Activated CD8-positive, alpha-beta memory T cell treated with anti-CD3 and anti-CD28 coated beads, Interleukin-2, amount 10 ng/mL, durations not matched to agents 7 days and 5 days (primary cell): ENCODE results near the gene CBLN3. TPM values are rescaled to one million over a fixed set of nuclear protein-coding genes. Genes with fewer than 3 reads are reported as not detected.
A peak's percentile ranks its signal among the peaks of the same experiment; 100 is the strongest.
"Not testable (repeated sequence)": the region's sequence is repeated elsewhere in the genome, so short reads cannot be mapped to it uniquely, and the experiment has no call there.

Experiments
- ATAC-seq: fragments of 150-1000 bp; cut with Tn5 transposase; one replicate; pipeline ENCODE4 v1.10.0; 2021; ENCODE audit warnings: moderate library complexity
- CTCF ChIA-PET: fragments of 350-600 bp; sonication (Branson Sonifier 250); formaldehyde crosslinking; loops from one replicate; lab custom pipeline; 2021; ENCODE audit warnings: antibody characterized with exemption; lab: Charles Lee
- DNase-seq: peaks from one replicate; pipeline ENCODE4 v3.0.0-alpha.2; 2020
- H3K27ac Mint-ChIP-seq: one replicate; pipeline ENCODE4 v1.8.0; 2021; ENCODE audit warnings: mild to moderate bottlenecking, mixed read lengths
- H3K27me3 Mint-ChIP-seq: one replicate; pipeline ENCODE4 v1.8.0; 2021; ENCODE audit warnings: mixed read lengths
- H3K36me3 Mint-ChIP-seq: one replicate; pipeline ENCODE4 v1.8.0; 2021; ENCODE audit warnings: mild to moderate bottlenecking, mixed read lengths
- H3K4me1 Mint-ChIP-seq: one replicate; pipeline ENCODE4 v1.8.0; 2021; ENCODE audit warnings: mixed read lengths
- H3K4me3 Mint-ChIP-seq: one replicate; pipeline ENCODE4 v1.8.0; 2021; ENCODE audit warnings: mild to moderate bottlenecking, moderate library complexity, mixed read lengths
- H3K9me3 Mint-ChIP-seq: one replicate; pipeline ENCODE4 v1.8.0; 2022; ENCODE audit warnings: low read depth, mixed read lengths
- total RNA-seq, 2 experiments: library from RNA; stranded (reverse); gene quantifications; one replicate each; pipeline ENCODE4 v1.2.3, GENCODE V29; 2021

The CBLN3 gene
- total RNA-seq = 1 to 10 TPM; 5.0 to 7.1 TPM

GRCh38 chr14:24429395-24430142 lies at the start of gene CBLN3, which contains the start of gene KHNYN:
Gene CBLN3, minus strand, starts transcription at chr14:24429668. Its CDS starts 614 bp downstream, at chr14:24429054.
Gene KHNYN, plus strand, starts transcription at chr14:24429954. Its CDS starts 777 bp downstream, at chr14:24430731.
- Mint-ChIP-seq H3K4me1 (peaks cover 54% of the 10 kb centered on the region), H3K9me3 (no peaks in the 10 kb centered on the region)
- peak; percentile 88 for ATAC-seq

DNA sequence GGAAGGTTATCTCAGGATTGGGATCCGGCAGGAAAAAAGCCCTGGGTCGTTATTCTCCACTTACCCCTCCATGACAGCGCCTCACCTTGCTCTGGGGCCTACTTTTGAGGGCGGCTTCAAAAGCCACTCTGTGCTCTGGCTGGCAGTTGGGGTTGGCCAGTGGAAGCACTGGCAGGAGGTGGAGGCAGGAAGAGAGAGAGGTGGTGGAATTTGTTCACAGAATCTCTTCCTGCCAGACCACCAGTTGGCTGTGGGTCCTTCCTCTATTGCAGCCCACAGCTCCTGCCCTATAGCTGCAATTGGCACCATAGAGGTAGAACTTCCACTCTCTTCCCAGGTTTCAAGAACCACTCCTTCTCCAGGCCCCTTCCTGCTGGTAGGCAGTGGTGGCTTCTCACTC lies 45.8 kb upstream of the CBLN3 start:
- H3K4me1 Mint-ChIP-seq = no peaks in the 10 kb centered on the region
- ATAC-seq (no peak), DNase-seq (no peak)
- H3K9me3 Mint-ChIP-seq = no peaks in the 10 kb centered on the region
- CTCF ChIA-PET = interaction anchor here (0.9 kb wide), 1 partner anchor 16 kb away, joined by 3 read pairs; no protein-coding TSS in a partner anchor
- H3K36me3 Mint-ChIP-seq = no peaks in the 10 kb centered on the region
- no peak overlapping the region for H3K27ac Mint-ChIP-seq
- H3K27me3 Mint-ChIP-seq = no peaks in the 10 kb centered on the region
- H3K4me3 Mint-ChIP-seq = no peak overlapping the region

More at GRCh38 chr14:24429395-24430142, at the start of gene CBLN3, which contains the start of gene KHNYN:
- H3K27me3 Mint-ChIP-seq = no peaks in the 10 kb centered on the region
- peak; percentile 92 for DNase-seq
- peaks cover 21% of the 10 kb centered on the region for H3K36me3 Mint-ChIP-seq
- CTCF ChIA-PET = interaction anchor here (0.8 to 16.8 kb wide), 12 partner anchors 10 to 315 kb away, joined by 3 to 854 read pairs (median 20); partner anchors contain the start of genes ADCY4, CHMP4A, CIDEB and DCAF11
- peak within 1 kb of the TSS; percentile 89 for H3K4me3 Mint-ChIP-seq
- peak within 1 kb of the TSS; percentile 97 for H3K27ac Mint-ChIP-seq

GRCh38 chr14:24473211-24473610 lies 43.7 kb upstream of the CBLN3 start:
- H3K27me3 Mint-ChIP-seq = no peaks in the 10 kb centered on the region
- DNase-seq (no peak), ATAC-seq (no peak)
- H3K27ac Mint-ChIP-seq = no peak overlapping the region
- H3K36me3 Mint-ChIP-seq = no peaks in the 10 kb centered on the region
- H3K4me1 Mint-ChIP-seq = no peaks in the 10 kb centered on the region
- no peak overlapping the region for H3K4me3 Mint-ChIP-seq
- CTCF ChIA-PET = interaction anchor here (1.4 kb wide), 1 partner anchor 661 kb away, joined by 3 read pairs; no protein-coding TSS in a partner anchor
- no peaks in the 10 kb centered on the region for H3K9me3 Mint-ChIP-seq

GRCh38 chr14:24470450-24470849 lies 41.0 kb upstream of the CBLN3 start:
- ATAC-seq, DNase-seq, H3K27ac Mint-ChIP-seq, H3K36me3 Mint-ChIP-seq, CTCF ChIA-PET, H3K4me1 Mint-ChIP-seq, H3K4me3 Mint-ChIP-seq, H3K9me3 Mint-ChIP-seq, H3K27me3 Mint-ChIP-seq: not testable (repeated sequence)

DNA sequence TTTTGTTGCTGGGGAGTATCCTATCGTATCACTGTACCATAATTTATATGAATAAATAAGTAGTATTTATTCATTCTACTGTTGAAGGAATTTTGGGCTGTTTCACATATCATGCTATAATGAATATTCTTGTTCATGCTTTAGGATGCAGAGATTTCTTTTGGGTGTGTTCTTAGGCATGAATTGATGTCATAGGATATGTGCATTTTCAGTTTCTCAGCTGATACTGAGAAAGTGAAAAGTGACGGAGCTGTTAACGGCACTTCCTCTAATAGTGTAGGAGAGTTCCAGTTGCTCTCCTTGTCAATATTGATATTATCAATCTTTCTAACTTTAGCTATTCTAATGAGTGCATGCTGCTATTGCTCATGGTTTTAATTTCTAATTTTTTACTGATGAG lies 36.3 kb upstream of the CBLN3 start:
- Mint-ChIP-seq H3K4me3 (no peak overlapping the region), H3K27me3 (no peaks in the 10 kb centered on the region), H3K27ac (no peak overlapping the region), H3K36me3 (peaks cover 3% of the 10 kb centered on the region), H3K9me3 (peaks cover 3% of the 10 kb centered on the region), H3K4me1 (peaks cover 11% of the 10 kb centered on the region)
- ATAC-seq (no peak), DNase-seq (no peak)
- CTCF ChIA-PET = no interaction called here

DNA sequence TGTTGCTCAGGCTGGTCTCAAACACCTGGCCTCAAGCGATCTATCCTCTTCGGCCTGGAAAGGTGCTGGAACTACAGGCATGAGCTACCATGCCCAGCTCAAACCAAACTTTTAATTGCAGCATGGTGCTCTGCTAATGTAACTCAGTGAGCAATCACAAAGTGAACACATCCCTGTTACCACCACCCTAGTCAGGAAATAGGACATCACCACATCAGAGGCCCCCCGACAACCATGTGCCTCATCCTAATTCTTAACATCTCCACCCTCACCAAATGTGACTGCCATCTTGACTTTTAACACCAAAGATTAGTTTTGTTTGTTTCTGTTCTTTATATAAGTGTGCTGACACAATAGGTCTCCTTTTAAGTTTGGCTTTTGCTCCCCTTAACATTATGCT lies 35.9 kb upstream of the CBLN3 start:
- no peak overlapping the region for H3K27ac Mint-ChIP-seq
- no peaks in the 10 kb centered on the region for H3K27me3 Mint-ChIP-seq
- H3K36me3 Mint-ChIP-seq = peaks cover 4% of the 10 kb centered on the region
- no peak for DNase-seq
- H3K9me3 Mint-ChIP-seq = peaks cover 3% of the 10 kb centered on the region
- no peak for ATAC-seq
- peaks cover 11% of the 10 kb centered on the region for H3K4me1 Mint-ChIP-seq
- CTCF ChIA-PET = no interaction called here
- H3K4me3 Mint-ChIP-seq = no peak overlapping the region

DNA sequence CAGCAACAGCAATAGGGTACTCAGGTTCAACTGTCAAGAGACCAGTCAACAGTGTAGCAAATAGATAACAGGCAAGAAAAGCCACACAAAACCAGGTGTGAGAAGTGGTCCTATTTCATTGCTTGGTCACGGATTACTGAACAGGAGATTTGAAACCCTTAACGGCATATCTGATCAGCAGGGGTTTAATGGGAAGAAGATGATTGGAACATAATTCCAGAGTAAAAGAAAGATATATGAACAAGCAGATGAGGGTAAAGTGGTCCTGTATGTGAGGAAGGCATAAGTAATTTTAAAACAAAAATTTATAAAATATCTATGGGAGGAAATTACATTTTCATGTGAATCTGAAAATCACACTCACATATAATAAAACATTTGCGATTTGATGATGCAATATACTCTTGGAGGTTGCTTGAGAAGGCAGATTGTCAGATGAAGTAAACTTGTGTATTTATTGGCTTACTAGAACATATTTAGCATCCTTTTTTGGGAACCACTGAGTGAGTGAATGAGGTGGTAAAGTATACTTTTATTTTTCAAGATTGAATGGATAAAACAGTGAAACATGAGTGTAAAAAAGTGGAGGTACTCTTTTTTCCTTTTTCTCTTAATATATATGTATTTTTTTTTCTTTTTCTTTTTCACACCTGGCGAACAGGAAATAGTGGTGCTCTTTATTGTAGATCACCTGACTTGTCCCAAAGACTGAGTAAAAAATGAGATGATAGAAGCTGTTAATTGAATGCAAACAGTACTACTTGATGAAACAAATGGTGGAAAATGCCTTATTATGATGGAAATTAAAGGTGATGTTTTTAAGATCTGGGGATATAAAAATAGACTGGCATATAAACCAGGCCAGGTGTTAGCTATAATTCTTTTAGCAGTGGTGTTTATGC lies 34.7 kb upstream of the CBLN3 start:
- CTCF ChIA-PET = no interaction called here
- peaks cover 11% of the 10 kb centered on the region for H3K4me1 Mint-ChIP-seq
- no peak overlapping the region for H3K27ac Mint-ChIP-seq
- ATAC-seq = no peak
- peaks cover 3% of the 10 kb centered on the region for H3K9me3 Mint-ChIP-seq
- peaks cover 4% of the 10 kb centered on the region for H3K36me3 Mint-ChIP-seq
- H3K4me3 Mint-ChIP-seq = no peak overlapping the region
- no peaks in the 10 kb centered on the region for H3K27me3 Mint-ChIP-seq
- no peak for DNase-seq

- Mint-ChIP-seq H3K27ac (no peak overlapping the region), H3K9me3 (peaks cover 3% of the 10 kb centered on the region), H3K36me3 (peaks cover 4% of the 10 kb centered on the region), H3K27me3 (no peaks in the 10 kb centered on the region), H3K4me1 (peaks cover 11% of the 10 kb centered on the region), H3K4me3 (no peak overlapping the region)
- CTCF ChIA-PET = no interaction called here
- ATAC-seq (no peak), DNase-seq (no peak)
Measured at GRCh38 chr14:24463017-24463883, 33.8 kb upstream of the CBLN3 start.

- Mint-ChIP-seq H3K27ac (no peak overlapping the region), H3K27me3 (no peaks in the 10 kb centered on the region), H3K36me3 (peaks cover 4% of the 10 kb centered on the region), H3K4me3 (no peak overlapping the region), H3K4me1 (peaks cover 17% of the 10 kb centered on the region), H3K9me3 (peaks cover 3% of the 10 kb centered on the region)
- DNase-seq (no peak), ATAC-seq (no peak)
- CTCF ChIA-PET = no interaction called here
Measured at GRCh38 chr14:24461336-24461735, 31.9 kb upstream of the CBLN3 start.

DNA sequence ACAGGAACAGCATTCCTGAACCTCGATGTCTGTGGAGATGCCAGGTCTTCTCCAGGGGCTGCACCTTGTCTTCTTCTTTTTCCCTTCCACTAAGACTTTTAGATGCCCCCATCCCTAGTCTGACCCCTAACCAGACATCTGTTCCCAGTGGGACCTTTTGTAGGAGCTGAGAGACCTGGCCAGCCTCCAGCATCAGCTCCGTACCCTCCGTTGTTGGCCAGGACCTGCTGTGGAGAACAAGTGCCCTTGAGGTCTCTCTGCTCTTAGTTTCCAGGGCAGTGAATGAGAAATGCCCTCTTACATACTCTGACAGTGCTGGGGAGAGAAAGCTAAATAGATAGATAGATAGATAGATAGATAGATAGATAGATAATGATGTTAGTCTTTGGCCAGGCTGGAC lies 29.9 kb upstream of the CBLN3 start:
- Mint-ChIP-seq H3K9me3 (peaks cover 3% of the 10 kb centered on the region), H3K36me3 (peaks cover 6% of the 10 kb centered on the region), H3K27ac (no peak overlapping the region), H3K4me3 (no peak overlapping the region), H3K27me3 (no peaks in the 10 kb centered on the region), H3K4me1 (peaks cover 12% of the 10 kb centered on the region)
- ATAC-seq (no peak), DNase-seq (no peak)
- CTCF ChIA-PET = interaction anchor here (0.7 kb wide), 1 partner anchor 16 kb away, joined by 3 read pairs; no protein-coding TSS in a partner anchor

GRCh38 chr14:24458736-24459135 lies 29.3 kb upstream of the CBLN3 start:
- ATAC-seq = no peak
- Mint-ChIP-seq H3K4me3 (no peak overlapping the region), H3K27ac (no peak overlapping the region), H3K36me3 (peaks cover 12% of the 10 kb centered on the region), H3K4me1 (peaks cover 14% of the 10 kb centered on the region), H3K27me3 (no peaks in the 10 kb centered on the region), H3K9me3 (peaks cover 8% of the 10 kb centered on the region)
- DNase-seq = no peak
- CTCF ChIA-PET = interaction anchor here (1.2 kb wide), 1 partner anchor 147 kb away, joined by 3 read pairs; no protein-coding TSS in a partner anchor

- Mint-ChIP-seq H3K9me3 (peaks cover 6% of the 10 kb centered on the region), H3K4me3 (no peak overlapping the region), H3K4me1 (peaks cover 13% of the 10 kb centered on the region), H3K27me3 (no peaks in the 10 kb centered on the region), H3K27ac (no peak overlapping the region), H3K36me3 (peaks cover 22% of the 10 kb centered on the region)
- DNase-seq = no peak
- ATAC-seq = no peak
- CTCF ChIA-PET = no interaction called here
Measured at GRCh38 chr14:24456980-24457379, 27.5 kb upstream of the CBLN3 start.
